Mesenchymal stem cell (in vitro differentiated cells and primary cell): ENCODE measurements around the gene MAP3K20.

Experiments
- DNase-seq: peaks from one replicate; pipeline ENCODE4 v3.0.0-alpha.2; 2013
- H2AFZ ChIP-seq: one replicate; pipeline ENCODE4 v1.6.1; 2013; ENCODE audit warnings: low read depth, mild to moderate bottlenecking, control low read depth, inconsistent platforms, low read length, moderate library complexity
- H2AK5ac ChIP-seq: 2 replicates; pipeline ENCODE4 v1.6.1; 2013; ENCODE audit warnings: low read length, moderate library complexity, mild to moderate bottlenecking, inconsistent platforms; ENCODE audit not compliant: severe bottlenecking
- H2BK120ac ChIP-seq: one replicate; pipeline ENCODE4 v1.6.1; 2013; ENCODE audit warnings: low read depth, mild to moderate bottlenecking, inconsistent platforms, low read length, moderate library complexity
- H2BK12ac ChIP-seq, 2 experiments: one replicate each; pipeline ENCODE4 v1.6.1; 2013; ENCODE audit warnings: inconsistent platforms in 2 of 2, low read length in 2 of 2, mild to moderate bottlenecking in 2 of 2, moderate library complexity in 2 of 2, control low read depth in 1 of 2
- H2BK15ac ChIP-seq: one replicate; pipeline ENCODE4 v1.6.1; 2013; ENCODE audit warnings: mild to moderate bottlenecking, low read depth, inconsistent platforms; ENCODE audit not compliant: poor library complexity, severe bottlenecking
- H2BK5ac ChIP-seq: 2 replicates; pipeline ENCODE4 v1.6.1; 2013; ENCODE audit warnings: low read depth, mild to moderate bottlenecking, low read length, control low read depth, inconsistent platforms; ENCODE audit not compliant: poor library complexity, severe bottlenecking
- H3K14ac ChIP-seq, 2 experiments: one replicate each; pipeline ENCODE4 v1.6.1; 2013; ENCODE audit warnings: inconsistent platforms in 2 of 2, low read length in 2 of 2, control low read depth in 1 of 2, mild to moderate bottlenecking in 1 of 2, moderate library complexity in 1 of 2
- H3K18ac ChIP-seq, 2 experiments: one replicate each; pipeline ENCODE4 v1.6.1; 2013; ENCODE audit warnings: inconsistent platforms in 2 of 2, low read length in 2 of 2, control low read depth in 1 of 2, low read depth in 1 of 2, mild to moderate bottlenecking in 1 of 2
- H3K23ac ChIP-seq, 2 experiments: one replicate each; pipeline ENCODE4 v1.6.1; 2013; ENCODE audit warnings: inconsistent platforms in 2 of 2, low read length in 2 of 2, mild to moderate bottlenecking in 2 of 2, moderate library complexity in 2 of 2, control low read depth in 1 of 2
- H3K27ac ChIP-seq: 2 replicates; pipeline ENCODE4 v1.5.1; 2013; ENCODE audit warnings: mild to moderate bottlenecking, moderate library complexity, low read length, control low read depth, inconsistent platforms; ENCODE audit not compliant: poor library complexity, severe bottlenecking
- H3K27me3 ChIP-seq, 2 experiments: 2 replicates each; pipeline versions ENCODE4 v1.6.1 to v1.7.0; 2013; ENCODE audit warnings: low read length in 2 of 2, mild to moderate bottlenecking in 2 of 2, moderate library complexity in 2 of 2, control low read depth in 1 of 2, inconsistent platforms in 1 of 2; ENCODE audit not compliant: control insufficient read depth in 1 of 2, insufficient read depth in 1 of 2
- H3K36me3 ChIP-seq, 2 experiments: 2 replicates each; pipeline versions ENCODE4 v1.6.1 to v1.7.0; 2013; ENCODE audit warnings: low read length in 2 of 2, control low read depth in 1 of 2, inconsistent platforms in 1 of 2, low read depth in 1 of 2, mild to moderate bottlenecking in 1 of 2; ENCODE audit not compliant: insufficient read depth in 2 of 2, control insufficient read depth in 1 of 2
- H3K4ac ChIP-seq, 2 experiments: one replicate each; pipeline ENCODE4 v1.6.1; 2013; ENCODE audit warnings: inconsistent platforms in 2 of 2, low read length in 2 of 2, mild to moderate bottlenecking in 2 of 2, moderate library complexity in 2 of 2, control low read depth in 1 of 2, low read depth in 1 of 2
- H3K4me1 ChIP-seq: 2 replicates; pipeline ENCODE4 v1.6.1; 2013; ENCODE audit warnings: low read depth, low read length, control low read depth; ENCODE audit not compliant: control insufficient read depth, insufficient read depth
- H3K4me2 ChIP-seq: 2 replicates; pipeline ENCODE4 v1.6.1; 2013; ENCODE audit warnings: low read length, mild to moderate bottlenecking, inconsistent platforms; ENCODE audit not compliant: poor library complexity, severe bottlenecking
- H3K4me3 ChIP-seq, 2 experiments: 2 replicates each; pipeline versions ENCODE4 v1.5.1 to v1.7.0; 2013; ENCODE audit warnings: low read length in 2 of 2, mild to moderate bottlenecking in 2 of 2, control low read depth in 1 of 2, low read depth in 1 of 2; ENCODE audit not compliant: insufficient read depth in 1 of 2
- H3K79me1 ChIP-seq: replicated peaks from 2 replicates; pipeline ENCODE4 v1.6.1; 2013; ENCODE audit warnings: mild to moderate bottlenecking, control low read depth, low read length, inconsistent platforms; ENCODE audit not compliant: poor library complexity, severe bottlenecking
- H3K9ac ChIP-seq: 2 replicates; pipeline ENCODE4 v1.7.0; 2013; ENCODE audit warnings: mild to moderate bottlenecking, low read length, moderate library complexity
- H3K9me3 ChIP-seq: 2 replicates; pipeline ENCODE4 v1.7.0; 2013; ENCODE audit warnings: mild to moderate bottlenecking, low read length; ENCODE audit not compliant: control insufficient read depth
- H4K8ac ChIP-seq: one replicate; pipeline ENCODE4 v1.6.1; 2013; ENCODE audit warnings: inconsistent platforms, mild to moderate bottlenecking, low read length, moderate library complexity
- H4K91ac ChIP-seq: one replicate; pipeline ENCODE4 v1.6.1; 2013; ENCODE audit warnings: mild to moderate bottlenecking, low read length, inconsistent platforms
- WGBS: methylation state at CpG from one replicate; pipeline ENCODE4 v1.1.7; 2013; ENCODE audit warnings: mixed read lengths; 5-methylcytosine and 5-hydroxymethylcytosine counted together

MAP3K20 gene

DNA sequence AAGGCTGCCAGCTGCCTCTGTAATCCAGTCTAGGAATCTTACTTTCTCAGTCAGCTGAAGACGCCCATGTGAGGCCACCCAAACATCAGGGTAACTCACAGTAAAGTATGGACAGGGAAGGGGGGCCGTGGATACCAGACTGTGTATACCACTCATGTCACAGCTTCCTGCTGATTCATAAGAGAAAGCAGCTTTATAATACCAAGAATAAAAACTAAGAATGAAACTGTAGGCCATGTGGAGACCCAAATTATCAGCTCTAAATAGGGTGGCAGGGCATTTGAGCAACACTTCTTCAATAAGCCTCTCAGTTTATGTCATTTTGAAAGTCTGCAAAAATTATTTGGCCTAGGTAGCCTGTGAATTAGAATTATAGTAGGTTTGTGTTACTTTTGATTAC lies 164.0 kb downstream of the MAP3K20 start:
- 100% methylated on average over 1 of the region's 2 CpGs for WGBS
- no peak overlapping the region for H2AFZ ChIP-seq
- H2BK15ac ChIP-seq = no peak overlapping the region
- no peak overlapping the region for H3K18ac ChIP-seq
- no peak overlapping the region for H3K4ac ChIP-seq
- peaks cover 12 to 61% of the 10 kb centered on the region in 2 experiments for H3K36me3 ChIP-seq
- DNase-seq = no peak
- no peaks in the 10 kb centered on the region for H3K4me1 ChIP-seq
- no peak overlapping the region for H3K23ac ChIP-seq
- H3K79me1 ChIP-seq = no peaks in the 10 kb centered on the region
- no peak overlapping the region for H2AK5ac ChIP-seq
- no peak overlapping the region for H3K4me3 ChIP-seq
- H3K14ac ChIP-seq = no peak overlapping the region
- no peak overlapping the region for H3K4me2 ChIP-seq
- H3K27ac ChIP-seq = no peak overlapping the region
- no peak overlapping the region for H4K91ac ChIP-seq
- no peak overlapping the region for H3K9ac ChIP-seq
- no peak overlapping the region for H2BK120ac ChIP-seq
- H2BK5ac ChIP-seq = no peak overlapping the region
- H2BK12ac ChIP-seq = no peak overlapping the region
- H3K27me3 ChIP-seq = no peaks in the 10 kb centered on the region
- no peaks in the 10 kb centered on the region for H3K9me3 ChIP-seq
- no peak overlapping the region for H4K8ac ChIP-seq

DNA sequence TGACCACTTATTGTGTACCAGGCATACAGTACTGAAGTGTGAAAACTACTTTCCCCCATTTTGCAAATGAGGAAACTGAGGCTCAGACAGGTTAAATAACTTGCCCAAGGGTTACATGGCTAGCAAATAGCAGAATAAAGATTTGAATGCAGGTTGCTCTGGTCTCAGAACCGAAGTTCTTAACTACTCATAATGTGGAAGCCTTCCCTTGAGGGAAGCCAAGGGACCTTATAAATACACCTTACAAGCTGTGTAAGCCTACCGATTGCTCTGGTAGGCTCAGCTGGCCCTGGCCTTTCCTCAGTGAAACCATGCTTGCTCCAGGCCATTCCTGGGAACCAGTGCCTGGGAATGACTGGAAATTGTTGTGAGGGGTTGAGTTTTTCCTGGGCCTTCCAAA lies 164.4 kb downstream of the MAP3K20 start:
- Histone ChIP-seq H3K4me1 (no peaks in the 10 kb centered on the region), H3K9ac (no peak overlapping the region), H2BK15ac (no peak overlapping the region), H3K18ac (no peak overlapping the region), H2BK120ac (no peak overlapping the region), H3K9me3 (no peaks in the 10 kb centered on the region), H3K23ac (no peak overlapping the region), H2AFZ (no peak overlapping the region), H3K79me1 (no peaks in the 10 kb centered on the region), H4K8ac (no peak overlapping the region), H2AK5ac (no peak overlapping the region), H2BK12ac (no peak overlapping the region), H3K27me3 (no peaks in the 10 kb centered on the region), H3K36me3 (peaks cover 10 to 61% of the 10 kb centered on the region in 2 experiments), H3K4me2 (no peak overlapping the region), H4K91ac (no peak overlapping the region), H3K14ac (no peak overlapping the region), H3K4ac (no peak overlapping the region), H3K27ac (no peak overlapping the region), H3K4me3 (no peak overlapping the region), H2BK5ac (no peak overlapping the region)
- DNase-seq = no peak
- WGBS = 96% methylated on average over 2 of the region's 2 CpGs

DNA sequence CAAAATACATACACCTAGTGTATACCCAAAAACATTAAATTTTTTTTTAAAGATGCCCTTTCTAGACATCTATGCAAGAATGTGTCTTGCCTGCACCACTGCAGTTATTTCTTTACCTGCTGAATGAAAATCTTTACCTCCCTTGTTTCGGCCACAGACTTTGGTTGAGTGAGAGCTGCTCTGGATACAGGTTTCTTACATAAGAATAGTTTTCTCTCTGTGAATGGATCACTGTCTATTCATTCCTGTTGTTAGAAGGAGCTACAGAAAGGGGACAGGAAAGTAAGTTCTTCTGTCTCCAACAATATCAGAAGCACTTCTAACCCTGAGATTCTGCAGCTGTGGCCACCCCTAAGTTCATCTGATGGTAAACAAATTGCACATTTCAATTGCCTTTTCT lies 166.0 kb downstream of the MAP3K20 start:
- H2BK5ac ChIP-seq = no peak overlapping the region
- no peaks in the 10 kb centered on the region for H3K9me3 ChIP-seq
- WGBS = 100% methylated on average over 1 of the region's 1 CpG

DNA sequence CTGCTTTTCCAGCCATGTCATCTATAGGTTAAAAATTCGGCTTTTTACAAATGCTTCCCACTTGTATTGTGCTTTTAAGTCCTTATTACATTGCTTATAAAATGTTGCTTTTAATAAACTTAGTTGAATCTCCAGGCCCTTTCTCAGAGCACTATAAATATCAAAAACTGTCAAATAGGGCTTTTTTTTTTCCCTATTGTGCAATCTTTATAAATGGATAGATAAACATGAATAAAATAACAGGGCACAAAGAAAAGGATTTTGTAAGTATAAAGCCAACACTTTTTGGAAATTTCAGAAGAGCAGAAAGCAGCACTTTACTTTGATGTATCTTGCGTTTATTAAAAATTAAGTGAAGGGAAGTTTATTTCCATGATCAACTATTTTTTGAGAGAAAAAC lies 171.5 kb downstream of the MAP3K20 start:
- H3K9ac ChIP-seq = no peak overlapping the region
- no peak overlapping the region for H2BK12ac ChIP-seq
- H3K79me1 ChIP-seq = no peaks in the 10 kb centered on the region
- H2BK15ac ChIP-seq = no peak overlapping the region
- no CpG with 5 or more reads among the region's 2 CpGs for WGBS
- no peak overlapping the region for H3K27ac ChIP-seq
- no peak overlapping the region for H3K14ac ChIP-seq
- no peak overlapping the region for H2AK5ac ChIP-seq
- H2BK5ac ChIP-seq = no peak overlapping the region
- no peak overlapping the region for H3K4me3 ChIP-seq
- no peaks in the 10 kb centered on the region for H3K4me1 ChIP-seq
- H3K18ac ChIP-seq = no peak overlapping the region
- H2AFZ ChIP-seq = no peak overlapping the region
- no peaks in the 10 kb centered on the region for H3K27me3 ChIP-seq
- DNase-seq = no peak
- no peak overlapping the region for H3K4me2 ChIP-seq
- H3K4ac ChIP-seq = no peak overlapping the region
- no peaks in the 10 kb centered on the region for H3K9me3 ChIP-seq
- no peak overlapping the region for H2BK120ac ChIP-seq
- peaks cover 6 to 38% of the 10 kb centered on the region in 2 experiments for H3K36me3 ChIP-seq
- no peak overlapping the region for H4K8ac ChIP-seq
- no peak overlapping the region for H3K23ac ChIP-seq
- H4K91ac ChIP-seq = no peak overlapping the region

More for the DNA sequence above, 166.0 kb downstream of the MAP3K20 start:
- Histone ChIP-seq H2BK12ac (no peak overlapping the region), H3K18ac (no peak overlapping the region), H3K27ac (no peak overlapping the region), H3K9ac (no peak overlapping the region), H3K4ac (no peak overlapping the region), H3K14ac (no peak overlapping the region), H3K4me3 (no peak overlapping the region), H3K23ac (no peak overlapping the region), H2AK5ac (no peak overlapping the region), H2BK15ac (no peak overlapping the region), H3K4me2 (no peak overlapping the region), H4K8ac (no peak overlapping the region), H3K36me3 (peaks cover 8 to 60% of the 10 kb centered on the region in 2 experiments), H4K91ac (no peak overlapping the region), H3K79me1 (no peaks in the 10 kb centered on the region), H3K4me1 (no peaks in the 10 kb centered on the region), H3K27me3 (no peaks in the 10 kb centered on the region), H2AFZ (no peak overlapping the region), H2BK120ac (no peak overlapping the region)
- no peak for DNase-seq
